IPS-NIHi11 (cell line): Measurements from ENCODE around the gene PLEKHO1.

Source experiments
- DNase-seq: peaks from one replicate; pipeline ENCODE4 v3.0.0; 2012; ENCODE audit warnings: mixed read lengths, low spot score

Gene PLEKHO1

DNA sequence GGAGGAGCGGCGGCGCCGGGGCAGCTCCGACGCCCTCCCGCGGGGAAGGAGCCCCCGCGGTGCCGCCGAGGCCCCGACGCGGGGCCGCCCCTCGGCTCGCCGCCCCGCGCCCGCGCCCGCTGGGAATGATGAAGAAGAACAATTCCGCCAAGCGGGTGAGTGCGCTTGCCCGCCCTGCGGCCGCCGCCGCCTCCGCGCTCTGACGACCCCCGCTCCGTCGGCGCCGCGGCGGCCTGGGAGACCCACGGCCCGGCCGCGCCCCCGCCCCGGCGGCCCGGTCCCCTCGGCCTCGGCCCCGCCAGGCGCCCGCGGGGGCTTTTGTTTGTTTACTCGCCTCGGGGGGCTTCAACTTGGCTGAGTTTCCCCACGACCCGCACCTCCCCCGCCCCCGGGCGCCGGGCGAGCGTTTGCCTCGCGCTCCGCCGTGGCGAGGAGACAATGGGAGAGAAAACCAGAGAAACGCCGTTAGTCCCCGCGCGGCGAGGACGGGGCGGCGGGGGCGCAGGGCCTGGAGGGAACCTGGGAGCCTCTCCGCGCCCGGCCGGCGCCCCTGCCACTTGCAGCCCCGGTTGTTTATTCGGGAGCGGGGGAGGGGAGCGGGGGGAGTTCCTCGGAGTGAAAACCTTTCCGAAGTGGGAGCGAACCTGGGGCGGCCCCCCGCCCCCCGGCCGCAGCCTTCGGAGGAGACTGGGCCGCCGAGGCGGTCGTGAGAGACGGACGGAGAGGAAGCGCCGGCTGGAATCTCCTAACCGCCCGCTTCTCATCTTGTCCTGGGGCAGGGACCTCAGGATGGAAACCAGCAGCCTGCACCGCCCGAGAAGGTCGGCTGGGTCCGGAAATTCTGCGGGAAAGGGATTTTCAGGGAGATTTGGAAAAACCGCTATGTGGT, 661 bp downstream of the PLEKHO1 start:
- peak; percentile 55 for DNase-seq

DNA sequence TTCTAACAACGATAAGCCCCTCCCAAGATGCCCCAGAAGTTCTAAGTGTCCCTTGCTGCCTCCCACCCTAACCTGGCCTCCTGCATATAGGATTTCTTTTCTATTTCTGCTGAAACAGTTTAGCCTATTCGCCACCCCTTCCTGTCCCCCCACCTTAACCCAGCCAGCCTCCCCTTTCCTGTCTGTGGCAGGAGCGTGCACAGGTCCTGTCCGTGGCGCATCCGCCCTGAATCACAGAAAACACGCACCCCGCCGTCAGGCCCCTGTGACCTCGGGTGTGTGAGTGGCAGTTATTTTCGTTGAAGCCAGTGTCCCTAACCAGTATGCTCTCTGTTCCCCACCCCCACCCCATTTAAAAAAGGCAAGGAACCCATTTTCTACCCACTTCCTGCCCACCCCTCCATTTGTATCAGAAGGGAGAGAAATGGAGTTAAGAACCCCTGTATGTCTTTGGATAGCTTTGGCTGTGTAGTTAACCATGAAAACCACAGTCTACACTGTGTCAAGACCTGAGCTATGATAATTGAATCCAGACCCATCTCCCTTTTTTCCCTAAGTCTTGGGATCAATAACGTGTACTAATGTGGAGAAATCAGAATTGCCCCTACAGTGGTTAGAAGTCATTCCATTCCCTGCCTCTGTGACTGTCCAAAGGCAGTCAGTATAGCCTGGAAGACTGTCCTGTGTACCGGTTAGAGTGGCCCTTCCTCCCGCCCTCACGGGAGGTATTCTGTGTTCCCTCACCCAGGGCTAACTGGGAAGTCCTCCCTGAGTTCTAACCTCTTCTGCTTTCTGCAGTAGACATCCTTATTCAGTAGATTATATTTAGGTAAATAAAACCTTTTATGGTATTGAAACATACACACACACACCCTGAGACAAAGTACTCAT, 1.8 kb downstream of the PLEKHO1 start:
- DNase-seq: no peak

- no peak for DNase-seq
These were observed 2.4 kb downstream of the PLEKHO1 start for GRCh38 chr1:150152182-150152536.

GRCh38 chr1:150152772-150153456, 3.2 kb downstream of the PLEKHO1 start:
- DNase-seq: no peak

GRCh38 chr1:150154143-150154542, 4.4 kb downstream of the PLEKHO1 start:
- no peak for DNase-seq

DNA sequence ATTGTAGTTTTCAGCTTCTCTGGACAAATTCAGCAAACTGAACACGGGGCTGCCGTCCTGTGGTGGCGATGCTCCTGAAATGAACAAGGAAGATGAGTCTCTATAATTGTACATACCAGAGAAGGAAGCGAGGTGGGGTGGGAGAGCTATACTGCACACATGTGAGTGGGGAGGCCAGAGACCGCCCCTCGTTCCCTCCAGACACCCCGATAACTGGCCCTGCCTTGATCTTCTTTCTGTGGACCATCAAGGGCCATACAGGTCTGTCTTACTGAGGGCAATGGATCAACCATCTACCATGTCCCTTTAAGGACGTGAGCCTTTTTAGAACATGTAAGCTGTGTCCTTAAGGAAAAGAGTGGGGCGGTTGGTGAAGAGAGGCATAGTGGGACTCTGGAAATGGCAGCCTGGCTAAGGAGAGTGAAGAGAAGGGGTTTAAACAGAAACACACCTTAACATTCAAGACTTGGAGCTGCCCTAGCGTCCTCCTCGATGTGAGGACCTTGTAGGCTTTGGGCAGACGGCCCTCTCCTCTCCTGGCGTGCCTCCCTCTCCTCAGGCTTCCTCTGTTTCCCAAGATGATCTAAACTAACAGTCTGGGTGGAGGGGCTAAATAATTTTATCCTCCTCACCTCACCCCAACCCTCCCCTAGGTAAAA, 5.8 kb downstream of the PLEKHO1 start:
- no peak for DNase-seq

- no peak for DNase-seq
These were observed 7.3 kb downstream of the PLEKHO1 start for GRCh38 chr1:150156868-150157603.

GRCh38 chr1:150159550-150159949, 9.8 kb downstream of the PLEKHO1 start:
- no peak for DNase-seq

- DNase-seq: no peak
These were observed 11.4 kb downstream of the PLEKHO1 start for GRCh38 chr1:150160964-150161621.

DNA sequence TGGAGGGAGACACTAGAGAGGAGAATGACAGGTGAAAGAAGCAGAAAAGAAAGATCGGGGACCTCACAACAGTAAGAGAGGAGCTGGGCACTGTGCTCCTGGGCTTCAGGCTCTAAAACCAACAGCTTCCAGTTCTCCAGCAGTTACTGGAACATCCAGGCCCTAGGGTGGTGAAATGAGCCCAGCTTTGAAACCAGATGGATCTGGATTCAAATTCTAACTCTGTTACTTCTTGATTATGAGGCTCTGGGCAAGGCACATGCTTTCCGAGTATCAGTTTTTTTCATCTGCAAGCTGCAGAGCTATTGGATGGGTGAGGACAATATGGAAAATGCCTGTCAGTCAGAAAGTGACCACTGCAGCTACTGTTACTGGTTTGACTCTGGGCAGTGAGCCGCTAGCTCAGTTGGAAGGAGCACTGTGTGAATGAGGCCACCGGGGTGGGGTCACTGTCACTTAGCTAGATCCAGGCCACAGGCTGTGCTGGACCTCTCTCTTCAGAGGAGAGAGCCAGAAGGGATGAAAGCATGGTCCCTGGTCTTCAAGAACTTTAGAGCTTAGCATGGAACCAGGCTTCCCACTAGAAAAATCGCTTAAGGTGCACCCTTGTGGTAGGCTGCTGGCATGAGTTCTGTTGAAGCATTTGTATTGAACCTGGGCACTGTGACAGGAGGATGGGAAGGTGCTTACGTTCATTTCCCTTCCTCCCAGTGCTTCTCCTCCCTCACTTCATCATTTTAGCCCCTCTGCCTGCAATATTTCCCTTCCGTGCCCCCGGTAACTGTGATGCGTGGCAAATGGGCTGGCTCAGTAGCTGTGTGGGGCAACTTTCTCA, 12.2 kb downstream of the PLEKHO1 start:
- no peak for DNase-seq

DNA sequence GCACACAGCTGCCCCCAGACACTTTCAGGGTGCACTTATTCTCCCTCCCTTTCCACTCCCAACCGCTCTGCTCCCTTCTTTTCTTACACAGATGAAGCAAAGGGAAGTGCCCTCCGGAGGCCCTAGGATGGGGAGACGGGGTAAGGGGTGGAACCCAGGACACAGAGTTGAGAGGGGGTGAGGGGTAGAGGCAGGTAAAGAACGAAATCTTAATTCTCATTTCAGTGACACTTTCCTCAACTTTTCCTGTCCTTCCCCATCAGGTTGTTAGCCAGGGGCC, 12.8 kb downstream of the PLEKHO1 start:
- DNase-seq: peak; percentile 66

- DNase-seq: peak; percentile 99
These were observed 13.4 kb downstream of the PLEKHO1 start for GRCh38 chr1:150162862-150163706.

- no peak for DNase-seq
These were observed 14.5 kb downstream of the PLEKHO1 start for GRCh38 chr1:150164224-150164623.

DNA sequence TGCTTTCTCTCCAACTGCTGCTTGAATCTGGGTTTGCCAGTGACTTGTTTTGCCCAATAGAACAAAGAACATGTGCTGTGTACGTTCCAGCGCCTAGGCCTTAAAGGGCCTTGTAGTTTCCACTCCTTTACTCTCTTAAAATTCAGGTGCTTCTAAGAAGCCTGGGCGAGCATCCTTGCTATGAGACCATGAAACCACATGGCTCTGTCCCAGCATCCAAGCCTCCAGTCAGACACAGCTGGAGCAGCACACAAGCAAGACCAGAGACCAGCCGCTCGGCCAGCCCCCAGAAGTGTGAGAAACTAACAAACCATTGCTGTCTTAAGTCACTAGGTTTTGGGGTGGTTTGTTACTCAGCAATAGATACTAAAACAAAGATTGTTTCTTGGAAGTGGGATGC, 15.1 kb downstream of the PLEKHO1 start:
- DNase-seq: no peak

DNA sequence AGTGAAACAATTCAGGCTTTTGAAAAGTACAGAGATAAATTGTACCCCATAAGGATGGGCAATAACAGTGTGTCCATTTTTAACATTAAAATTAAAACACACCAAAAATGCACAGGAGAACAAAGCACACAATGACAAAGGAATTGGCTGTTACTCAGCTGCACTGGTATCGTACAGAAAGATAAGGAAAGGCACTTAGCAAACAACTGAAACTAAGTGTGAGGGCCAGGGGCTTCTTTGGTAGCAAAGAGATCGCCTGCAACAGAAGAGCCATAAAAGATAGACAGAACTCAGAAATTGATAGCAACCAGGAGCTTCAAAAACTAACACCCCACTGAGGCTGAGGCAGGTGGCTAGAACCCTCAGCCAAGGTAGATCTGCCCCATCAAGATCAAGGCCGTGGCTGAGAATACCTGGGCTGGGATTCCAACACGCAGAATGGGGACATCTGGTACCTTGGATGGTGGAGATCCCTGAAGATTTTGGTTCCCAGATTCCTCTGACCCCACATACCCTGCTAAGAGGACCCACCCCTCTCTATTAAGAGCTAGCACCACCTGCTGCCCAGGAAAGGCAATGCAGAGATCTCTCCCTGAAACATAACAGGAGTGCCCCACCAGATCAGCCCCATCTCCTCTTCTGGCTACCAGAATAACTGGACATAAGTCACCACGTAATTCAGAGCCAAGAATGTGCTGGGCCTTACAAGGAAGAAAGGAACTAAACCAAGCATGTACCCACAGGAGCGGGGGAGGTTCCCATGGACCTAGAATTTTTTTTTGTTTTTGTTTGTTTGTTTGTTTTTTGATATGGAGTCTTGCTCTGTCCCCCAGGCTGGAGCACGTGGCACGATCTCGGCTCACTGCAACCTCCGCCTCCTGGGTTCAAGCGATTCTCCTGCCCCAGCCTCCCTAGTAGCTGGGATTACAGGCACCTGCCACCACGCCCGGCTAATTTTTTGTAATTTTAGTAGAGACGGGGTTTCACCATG, 16.2 kb downstream of the PLEKHO1 start:
- peak; percentile 79 for DNase-seq

DNA sequence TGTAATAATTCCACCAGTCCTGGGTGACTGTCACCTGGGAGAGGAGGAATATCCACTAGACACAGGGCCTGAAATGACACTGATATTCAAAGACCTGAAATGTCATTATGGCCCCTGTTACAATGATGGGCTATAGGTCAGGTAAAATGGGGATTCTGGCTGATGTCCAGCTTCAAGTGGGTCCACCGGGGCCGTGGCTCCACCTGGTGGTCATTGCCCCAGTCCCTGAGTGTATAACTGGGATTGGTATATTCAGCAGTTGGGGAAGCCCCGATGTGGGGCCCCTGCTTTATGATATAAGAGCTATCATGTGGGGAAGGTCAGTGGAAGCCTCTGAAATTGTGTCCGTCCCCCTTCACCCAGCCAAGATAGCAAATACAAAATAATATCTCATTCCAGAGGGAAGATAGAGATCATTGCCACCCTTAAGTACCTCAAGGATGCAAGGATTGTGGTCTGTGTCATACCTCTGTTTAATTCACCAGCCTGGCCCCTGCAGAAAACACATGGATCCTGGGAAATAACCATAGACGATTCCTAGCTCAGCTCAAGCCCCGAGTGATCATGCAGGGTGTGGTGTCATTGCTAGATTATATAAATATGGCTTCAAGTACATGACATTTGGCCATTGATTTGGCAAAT, 19.4 kb downstream of the PLEKHO1 start:
- DNase-seq: peak; percentile 82

GRCh38 chr1:150171801-150172200, 22.1 kb downstream of the PLEKHO1 start:
- DNase-seq: no peak
